T-helper 9 cell (primary cell): ENCODE data around the gene GRAMD1B.

ENCODE experiments used
- DNase-seq: peaks from one replicate; pipeline ENCODE4 v3.0.0-alpha.2; 2020

The GRAMD1B gene

DNA sequence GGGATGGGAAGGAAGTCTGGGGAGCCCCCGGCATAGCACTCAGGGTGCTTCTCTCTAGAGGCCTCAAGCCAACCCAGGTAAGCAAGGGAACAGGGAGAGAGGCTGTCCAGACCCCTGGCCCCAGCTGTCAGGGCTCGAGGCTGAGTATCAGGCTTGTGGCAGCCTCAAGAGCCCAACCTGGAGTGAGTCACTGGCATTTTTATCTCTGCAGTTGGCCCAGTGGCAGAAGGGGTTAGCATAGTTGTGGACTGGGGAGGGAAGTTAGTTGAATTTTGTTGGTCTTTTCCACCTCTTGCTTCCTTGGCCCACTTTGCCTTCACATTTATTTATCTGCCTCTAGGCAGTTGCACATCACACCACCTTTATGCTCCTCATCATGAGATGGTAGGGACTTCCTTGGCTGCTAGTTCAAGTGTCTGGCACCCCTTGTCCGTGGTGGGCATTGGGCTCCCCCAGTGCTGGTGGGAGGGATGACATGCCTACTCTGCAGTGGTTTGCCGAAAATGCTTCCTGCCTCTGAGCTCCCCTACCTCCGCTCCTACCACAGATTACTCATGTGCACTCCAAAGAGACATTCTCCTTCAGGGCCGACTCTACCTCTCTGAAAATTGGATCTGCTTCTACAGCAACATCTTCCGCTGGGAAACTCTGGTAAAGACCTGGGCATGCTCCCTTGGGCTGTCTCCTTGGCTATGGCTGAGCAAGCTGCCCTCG lies 164.3 kb downstream of the GRAMD1B start:
- no peak for DNase-seq

DNA sequence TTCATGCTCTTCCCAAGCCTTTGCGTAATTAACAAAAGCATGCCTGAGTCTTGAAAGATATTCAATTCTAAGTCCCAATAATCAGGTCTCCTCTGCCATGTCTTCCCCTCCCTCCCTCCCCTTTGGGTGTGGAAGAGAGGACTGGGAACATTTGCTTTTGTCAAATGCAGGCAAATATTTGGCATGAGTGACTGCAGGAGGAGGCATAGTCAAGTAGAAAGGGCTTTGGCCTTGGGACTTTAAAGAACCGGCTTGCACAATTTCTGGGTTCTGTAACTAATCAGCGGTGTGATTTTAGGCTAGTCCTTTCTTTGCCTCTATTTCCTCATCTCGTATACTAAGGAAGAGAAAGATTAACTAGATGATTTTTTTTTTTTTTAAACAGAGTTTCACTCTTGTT lies 164.9 kb downstream of the GRAMD1B start:
- no peak for DNase-seq

DNA sequence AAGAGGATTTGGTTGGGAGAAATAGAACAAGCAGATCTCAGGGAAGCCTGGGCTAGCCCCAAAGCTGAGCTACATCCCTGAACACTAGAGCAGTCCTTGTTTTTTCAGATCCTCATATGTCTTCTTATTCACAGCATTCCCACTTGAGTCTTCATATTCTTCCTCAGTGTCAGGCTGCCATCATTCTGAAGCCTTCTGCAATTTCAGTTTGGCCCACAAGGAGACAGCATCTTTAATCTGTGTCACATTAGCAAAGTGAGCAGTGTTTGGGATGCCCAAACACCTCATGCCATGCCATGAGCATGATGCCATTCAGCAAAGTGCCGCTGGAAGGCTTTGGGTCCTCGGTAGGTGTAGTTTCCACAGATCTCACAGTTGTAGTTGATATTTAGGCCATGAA lies 167.8 kb downstream of the GRAMD1B start:
- no peak for DNase-seq

DNA sequence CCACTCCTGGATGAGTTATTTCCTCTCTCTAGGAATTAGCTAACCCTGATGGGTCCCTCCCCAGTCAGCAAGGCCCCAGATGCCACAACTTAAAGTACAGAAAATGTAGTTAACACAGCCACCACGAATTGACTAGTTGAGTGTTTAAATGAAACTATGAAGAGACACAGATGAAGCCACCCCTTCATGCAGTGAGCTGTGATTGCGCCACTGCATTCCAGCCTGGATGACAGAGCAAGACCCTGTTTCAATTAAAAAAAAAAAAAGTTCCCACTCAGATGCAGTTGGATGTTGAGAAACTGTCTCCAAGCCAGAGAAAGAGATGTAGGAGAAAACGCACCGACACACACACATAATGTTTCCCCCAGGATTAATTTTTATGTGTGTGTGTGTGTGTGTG lies 171.1 kb downstream of the GRAMD1B start:
- no peak for DNase-seq

DNA sequence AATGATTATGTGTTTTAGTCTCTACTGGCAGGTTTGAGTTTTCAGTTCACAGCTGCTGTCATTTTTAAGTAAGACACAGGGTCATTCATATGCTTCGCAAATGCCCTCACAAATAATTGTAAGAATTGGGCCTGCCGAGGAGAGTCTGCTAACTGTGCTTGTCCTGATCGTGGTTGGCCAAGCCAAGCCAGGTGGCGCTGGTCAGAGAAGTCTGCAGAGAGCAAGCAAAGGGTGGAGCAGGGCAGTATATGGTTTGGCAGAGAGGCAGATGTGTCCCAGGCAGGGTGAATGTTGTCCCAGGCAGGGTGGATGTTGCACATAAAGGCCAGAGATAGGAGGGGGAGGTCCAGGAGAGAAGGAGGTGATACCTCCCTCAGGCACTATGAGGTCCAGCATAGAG lies 171.7 kb downstream of the GRAMD1B start:
- DNase-seq, result no peak

DNA sequence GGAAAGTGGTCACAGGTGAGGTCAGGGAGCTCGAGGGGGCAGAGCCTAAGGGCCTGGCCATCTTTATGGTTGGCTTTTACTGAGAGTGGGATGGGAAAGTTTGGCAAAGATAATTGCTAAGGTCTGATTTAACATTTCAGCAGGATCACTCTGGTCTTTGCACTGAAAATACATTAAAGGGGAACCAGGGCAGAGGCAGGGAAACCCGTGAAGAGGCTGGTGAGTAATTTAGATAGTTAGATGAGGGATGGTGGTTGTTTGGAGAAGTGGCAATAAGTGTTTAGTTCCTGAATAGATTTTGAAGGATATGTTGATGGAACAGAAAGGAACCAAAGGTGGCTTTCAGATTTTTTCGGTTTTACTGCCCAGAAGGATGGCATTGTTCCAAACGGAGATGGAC lies 173.6 kb downstream of the GRAMD1B start:
- no peak for DNase-seq

DNA sequence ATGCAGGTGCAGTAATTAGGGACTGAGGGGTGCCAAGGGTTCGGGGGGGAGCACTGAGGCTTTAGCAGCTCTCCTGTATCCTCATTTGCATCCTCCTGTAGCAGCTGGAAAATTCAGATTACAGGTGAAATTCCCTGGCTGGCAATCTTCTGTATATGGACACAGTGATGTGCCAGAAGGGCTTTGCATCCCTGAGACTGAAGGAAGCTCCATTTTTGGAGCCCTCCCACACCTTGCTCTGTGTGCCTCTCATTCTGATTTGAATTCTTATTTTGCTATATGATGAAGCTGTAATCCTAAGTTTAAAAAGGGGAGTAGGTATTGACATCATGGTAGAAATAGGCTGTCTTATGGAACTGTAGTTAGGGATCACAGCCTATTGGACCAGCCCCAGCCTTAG lies 177.7 kb downstream of the GRAMD1B start:
- DNase-seq, result no peak

DNA sequence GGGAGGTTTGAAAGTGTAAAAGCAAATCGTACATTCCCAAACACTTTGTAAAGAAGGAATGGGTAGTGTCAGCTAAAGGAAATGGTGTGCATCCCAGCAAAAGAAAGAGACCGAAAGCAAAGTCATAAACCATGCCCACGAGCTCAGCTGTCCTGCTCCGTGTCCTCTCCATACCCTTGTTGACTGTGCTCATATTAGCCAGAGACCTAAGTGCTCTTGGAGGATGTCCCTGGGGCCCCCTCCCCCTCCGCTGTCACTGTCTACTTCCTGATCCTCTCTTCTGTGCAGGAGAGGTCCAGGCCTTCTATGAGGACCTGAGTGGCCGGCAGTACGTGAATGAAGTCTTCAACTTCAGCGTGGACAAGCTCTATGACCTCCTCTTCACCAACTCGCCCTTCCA lies 178.3 kb downstream of the GRAMD1B start:
- DNase-seq, result no peak

DNA sequence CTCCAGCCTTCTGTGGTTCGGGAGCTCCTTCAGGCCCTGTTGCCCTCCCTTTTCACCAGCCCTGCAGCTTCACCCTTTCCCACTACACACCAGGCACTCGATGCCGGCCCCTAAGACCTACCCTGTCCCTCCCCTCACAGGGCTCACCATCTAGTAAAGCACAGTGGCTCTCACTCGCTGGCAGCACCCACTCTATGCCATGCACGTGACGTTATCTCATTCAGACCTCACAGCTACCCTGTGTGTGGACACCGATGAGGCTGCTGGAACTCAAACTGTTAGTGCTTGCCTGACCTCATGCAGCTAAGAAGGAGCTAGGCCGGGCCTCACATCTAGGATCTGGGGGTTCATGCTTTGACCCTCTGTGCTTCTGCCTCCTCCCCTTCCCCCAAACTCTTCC lies 178.9 kb downstream of the GRAMD1B start:
- no peak for DNase-seq

DNA sequence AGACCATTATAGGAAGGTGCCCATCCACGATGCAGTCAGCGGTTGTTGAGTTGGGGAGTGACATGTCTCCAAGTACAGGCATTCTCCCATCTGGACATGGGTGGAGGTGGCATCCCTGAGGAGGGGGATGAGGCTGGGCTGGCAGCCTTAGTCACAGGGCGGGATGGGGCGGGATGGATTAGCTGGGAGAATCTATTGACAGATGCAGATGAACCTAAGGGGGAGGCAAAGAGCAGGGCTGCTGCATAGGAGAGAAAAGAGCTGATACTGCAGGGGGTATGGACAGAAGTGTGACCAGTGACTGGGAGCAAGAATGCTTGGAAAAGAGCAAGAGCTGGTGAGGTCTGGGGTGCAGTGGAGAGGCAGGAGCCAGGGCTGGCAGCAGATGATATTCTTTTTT lies 181.6 kb downstream of the GRAMD1B start:
- DNase-seq, result no peak

DNA sequence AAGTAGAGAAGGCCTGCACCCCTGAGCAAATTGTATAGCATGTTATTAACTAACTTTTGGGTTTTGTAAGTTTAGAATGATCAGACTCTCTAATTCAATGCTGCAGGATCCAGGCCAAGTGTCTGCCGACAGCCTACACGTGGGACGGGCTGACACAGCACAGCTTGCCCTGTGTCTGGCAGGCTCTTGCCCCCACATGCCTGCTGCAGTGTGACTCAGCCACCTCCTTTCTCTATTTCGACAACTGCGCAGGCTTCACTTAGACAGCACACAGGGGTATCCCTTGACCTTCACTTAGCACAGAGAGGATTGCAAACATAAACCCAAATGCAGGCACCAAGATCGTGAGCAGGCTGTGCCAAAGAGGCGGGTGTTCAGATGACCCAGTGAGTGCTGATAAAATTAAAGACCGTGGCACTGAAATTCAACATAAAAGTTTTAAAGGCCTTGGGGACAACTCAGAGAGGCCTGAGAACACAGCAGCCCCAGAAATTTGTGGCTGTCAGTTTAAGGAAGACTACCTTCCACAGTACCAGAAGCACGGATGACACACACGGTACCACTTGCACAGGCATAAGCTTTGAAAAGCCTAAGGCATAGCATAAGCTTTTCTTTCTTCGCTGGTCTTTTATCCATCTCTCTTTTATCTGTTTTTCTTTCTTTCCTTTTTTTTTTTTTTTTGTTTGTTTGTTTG lies 186.6 kb downstream of the GRAMD1B start:
- no peak for DNase-seq

DNA sequence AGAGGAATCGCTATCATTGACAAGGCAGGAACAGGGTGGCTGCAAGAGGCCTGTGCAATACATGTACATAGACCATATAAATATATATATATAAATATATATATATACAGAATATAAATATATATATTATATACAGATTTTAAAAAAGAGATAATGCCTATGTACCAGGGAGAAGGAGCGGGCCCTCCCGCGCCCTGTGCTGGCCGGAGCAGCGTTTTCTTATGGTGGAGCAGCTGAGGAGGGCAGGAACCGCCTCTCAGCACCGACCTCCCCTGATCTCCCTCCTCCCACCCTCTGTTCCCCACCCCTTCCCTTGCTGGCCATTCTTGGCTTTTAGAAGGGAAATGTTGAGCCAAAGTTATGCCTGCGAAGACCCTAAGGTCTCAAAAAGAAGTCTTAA lies 192.5 kb downstream of the GRAMD1B start:
- no peak for DNase-seq

DNA sequence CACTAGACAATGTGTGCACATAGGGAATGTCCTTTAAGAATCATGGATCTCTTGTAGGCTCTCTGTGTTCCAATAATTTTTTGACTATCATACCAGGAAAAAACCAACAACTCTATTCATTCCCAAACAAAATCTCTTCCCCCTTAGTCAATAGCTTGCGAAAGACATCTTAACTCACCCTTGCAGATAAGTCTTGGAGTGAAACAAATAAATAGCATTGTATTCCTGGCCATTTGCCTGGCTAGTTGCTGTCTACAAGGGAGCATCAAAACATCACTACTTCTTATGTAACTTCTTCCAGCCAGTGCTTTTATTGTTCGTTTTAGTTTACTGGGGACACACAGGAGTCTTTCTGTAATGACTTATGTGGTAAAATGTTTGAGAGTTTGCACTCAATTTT lies 194.9 kb downstream of the GRAMD1B start:
- DNase-seq, result no peak

DNA sequence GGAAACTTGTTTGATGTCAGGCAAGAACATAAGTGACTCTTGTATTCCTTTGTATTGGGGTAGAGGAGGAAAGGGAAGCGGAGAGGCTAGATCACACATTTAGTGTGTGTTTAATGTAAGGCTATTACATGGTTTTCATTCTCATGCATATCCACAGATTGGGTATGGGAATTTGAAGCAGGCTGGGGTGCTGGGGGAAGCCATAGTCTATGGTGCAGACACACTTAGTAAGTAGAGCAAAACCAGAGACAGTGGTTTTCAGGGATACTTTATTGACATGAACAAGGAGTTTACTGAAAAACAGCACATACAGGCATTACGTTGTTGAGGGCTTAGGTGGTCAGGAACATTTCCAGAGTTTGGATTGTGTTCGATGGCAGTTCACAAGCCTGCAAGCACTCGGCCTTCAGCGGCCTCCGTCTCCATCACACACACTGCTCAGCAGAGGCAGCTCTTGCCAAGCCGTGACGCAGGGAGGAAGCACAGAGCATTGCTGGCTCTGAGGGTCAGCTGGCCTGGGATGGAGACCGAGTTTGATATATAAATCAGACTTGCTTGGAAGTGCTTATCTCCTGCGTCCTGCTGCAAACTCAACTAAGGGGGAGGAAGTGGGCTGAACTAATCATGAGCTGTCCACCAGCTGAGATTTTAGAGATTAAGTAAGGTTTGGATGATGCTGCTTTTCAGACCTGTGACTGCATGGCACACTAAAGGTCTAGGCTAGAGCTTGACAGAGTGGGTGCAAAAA lies 199.0 kb downstream of the GRAMD1B start:
- DNase-seq, result no peak

DNA sequence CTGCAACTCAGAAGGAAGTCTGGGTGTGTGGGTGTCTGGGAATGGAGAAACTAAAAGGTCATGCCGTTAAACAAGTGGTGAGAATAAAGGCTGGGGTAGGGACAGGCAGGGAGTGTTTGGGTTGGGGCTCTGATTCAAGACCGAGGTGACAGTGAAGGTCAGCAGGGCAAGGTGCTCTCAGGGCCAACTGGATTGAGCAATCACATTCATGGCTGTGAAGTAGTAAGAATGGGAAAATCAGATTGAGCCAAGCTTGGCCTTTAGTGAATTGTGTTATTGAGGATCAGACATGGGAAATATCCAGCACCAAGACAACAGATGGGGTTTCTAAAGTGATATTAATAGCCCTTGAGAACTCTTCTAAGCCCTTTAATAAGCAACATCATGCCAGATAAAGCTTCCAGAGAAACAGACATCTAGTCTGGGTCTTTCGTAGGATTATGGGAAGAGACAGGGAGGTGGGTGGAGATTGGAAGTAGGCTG lies 200.1 kb downstream of the GRAMD1B start:
- no peak for DNase-seq

DNA sequence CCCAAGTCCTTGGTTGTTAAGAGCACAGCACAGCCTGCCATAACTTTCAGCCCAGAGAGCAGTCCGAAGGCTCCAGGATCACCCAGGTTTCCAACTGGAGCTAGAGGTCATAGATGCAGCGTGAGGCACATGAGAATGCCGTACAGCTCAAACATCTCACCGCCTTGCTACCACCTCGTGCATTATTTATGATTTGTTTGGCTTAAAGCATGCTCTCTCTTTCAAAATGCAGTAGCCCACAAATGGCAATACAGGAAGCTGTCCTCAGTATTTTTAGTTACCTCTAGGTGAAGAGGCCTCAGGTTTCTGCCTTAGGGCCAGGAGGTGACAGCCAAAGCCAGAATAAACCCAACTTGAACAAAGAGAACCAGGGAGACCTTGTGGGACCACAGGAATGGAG lies 210.0 kb downstream of the GRAMD1B start:
- DNase-seq, result no peak

DNA sequence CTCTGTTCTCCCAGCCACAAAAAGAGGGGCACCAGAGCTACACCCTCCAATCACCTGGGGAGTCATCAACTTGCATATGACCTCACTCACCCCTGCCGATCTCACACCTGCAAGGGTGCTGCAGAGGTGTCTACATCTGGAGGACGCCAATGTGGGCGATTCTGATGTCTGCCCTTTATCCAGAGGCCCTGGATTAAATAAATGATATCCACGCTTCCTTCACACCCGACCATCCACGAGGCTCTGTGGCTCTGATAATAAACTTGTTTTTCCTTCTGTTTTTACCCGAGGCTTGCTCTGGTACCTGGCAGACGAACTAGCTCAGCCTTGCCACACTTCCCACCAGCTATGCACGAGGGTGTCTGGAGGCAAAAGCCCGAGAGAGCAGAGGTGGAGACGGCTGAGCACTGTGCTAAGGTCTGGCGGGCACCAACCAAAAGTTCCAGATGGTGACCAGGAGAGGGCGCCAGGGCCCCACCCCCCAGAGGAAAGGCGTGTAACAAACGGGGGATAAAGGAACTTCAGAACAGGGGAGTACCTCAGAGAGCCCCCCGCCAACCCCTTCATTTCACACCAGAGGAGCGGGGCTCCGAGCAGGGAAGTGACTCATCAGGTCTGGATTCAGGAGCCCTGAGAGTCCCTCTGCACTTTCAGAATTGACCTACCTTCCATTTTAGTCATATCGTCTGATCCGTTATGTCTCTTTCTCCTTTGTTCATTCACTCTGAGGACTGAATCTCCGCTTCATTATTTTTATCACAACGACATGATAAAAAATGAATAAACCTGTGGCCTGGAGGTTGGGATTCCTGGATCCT lies 210.8 kb downstream of the GRAMD1B start:
- DNase-seq, result peak; percentile 11

DNA sequence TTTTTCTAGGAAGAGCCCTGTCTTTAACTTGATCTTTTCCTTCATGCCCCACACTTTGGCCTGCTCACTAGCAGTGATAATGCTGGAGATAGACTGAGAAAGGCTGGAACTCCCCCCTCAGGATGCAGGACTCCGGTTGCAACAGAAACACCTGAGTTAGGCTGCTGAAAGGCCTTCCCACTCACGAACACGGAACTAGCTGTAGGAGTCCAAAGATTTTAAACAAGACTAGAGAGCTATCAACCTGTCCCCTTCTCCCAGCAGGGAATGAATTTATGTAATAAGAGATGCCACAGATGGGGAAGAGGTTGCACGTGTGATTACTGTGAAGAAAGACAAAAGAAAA lies 211.4 kb downstream of the GRAMD1B start:
- DNase-seq, result no peak

DNA sequence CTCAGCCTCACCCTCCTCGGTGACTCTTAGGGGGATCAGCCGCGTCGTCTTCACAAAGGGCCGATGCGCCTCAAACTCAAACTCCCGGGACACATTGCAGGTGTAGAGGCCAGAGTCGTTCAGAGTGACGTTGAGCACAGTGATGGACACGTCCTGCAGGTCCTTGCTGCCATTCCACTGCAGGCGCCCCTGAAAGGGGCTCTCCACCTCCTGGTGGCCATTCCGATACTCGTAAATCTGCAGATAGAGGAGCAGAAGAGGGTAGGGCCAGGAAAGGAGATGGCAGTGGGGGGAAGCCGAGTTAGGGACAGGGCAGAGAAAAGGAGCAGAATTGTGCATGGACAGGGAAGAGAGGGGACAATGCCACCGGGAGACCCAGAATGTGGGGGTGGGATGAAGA lies 212.4 kb downstream of the GRAMD1B start:
- no peak for DNase-seq

DNA sequence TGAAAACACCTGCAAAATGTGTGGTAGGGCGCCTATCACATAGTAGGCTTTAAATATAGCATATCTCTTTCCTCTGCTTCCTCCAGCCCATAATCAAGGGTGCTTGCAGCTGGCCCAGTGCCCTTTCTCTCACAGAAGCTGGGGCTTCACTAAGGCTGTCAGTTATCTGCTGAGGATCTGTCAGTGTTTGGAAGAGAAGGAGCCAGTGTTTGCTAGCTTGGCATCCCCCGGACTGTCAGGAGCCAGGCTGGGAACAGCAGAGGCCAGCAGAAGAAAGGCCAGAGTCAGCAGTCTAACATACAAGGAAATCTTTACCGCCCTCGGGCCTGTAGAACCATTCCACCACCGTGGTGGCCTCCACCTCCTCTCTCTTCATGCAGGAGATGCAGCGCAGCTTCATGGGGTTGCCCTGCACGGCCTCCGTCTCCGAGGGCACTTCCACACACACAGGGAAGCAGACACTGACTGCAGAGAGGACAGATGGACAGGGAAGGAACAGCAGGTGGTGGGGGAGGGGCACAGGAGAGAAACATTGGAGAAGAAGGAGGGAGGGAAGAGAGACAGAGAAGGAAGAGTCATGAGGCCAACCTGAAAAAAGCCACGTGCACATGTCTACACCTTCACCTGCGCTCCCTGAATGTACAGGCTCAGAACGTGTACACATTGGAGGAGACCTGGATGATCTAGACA lies 215.4 kb downstream of the GRAMD1B start:
- DNase-seq, result no peak

DNA sequence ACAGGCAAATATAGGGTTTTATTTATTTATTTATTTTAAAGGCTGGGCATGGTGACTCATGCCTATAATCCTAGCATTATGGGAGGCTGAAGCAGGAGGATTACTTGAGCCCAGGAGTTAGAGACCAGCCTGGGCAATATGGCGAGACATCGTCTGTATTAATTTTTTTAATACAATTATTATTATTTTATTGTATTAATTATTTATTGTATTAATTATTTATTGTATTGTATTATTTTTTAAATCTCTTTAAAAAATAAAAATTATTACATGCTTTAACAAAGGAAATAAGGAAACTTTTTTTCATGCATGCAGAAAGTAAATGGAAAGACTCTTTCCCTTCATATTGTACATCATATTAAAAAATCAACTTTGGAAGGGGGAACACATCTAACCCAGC lies 220.8 kb downstream of the GRAMD1B start:
- no peak for DNase-seq

DNA sequence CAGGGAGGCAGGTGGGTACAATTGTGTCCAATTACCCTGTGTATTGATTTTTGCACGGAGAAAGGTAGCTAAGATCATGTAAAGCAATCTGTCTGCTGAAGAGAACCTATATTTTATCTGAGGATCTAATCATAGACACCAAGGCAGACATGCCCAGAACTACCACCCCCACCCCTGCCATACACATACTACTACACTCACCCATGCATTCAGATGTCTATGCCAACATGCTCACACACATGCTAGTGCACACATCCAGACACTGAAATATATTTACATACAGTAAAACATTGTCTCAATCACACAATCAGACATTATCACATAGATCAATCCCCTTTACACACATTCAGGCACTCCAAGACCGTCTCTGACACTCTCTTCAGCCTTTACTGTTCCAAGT lies 222.5 kb downstream of the GRAMD1B start:
- no peak for DNase-seq

DNA sequence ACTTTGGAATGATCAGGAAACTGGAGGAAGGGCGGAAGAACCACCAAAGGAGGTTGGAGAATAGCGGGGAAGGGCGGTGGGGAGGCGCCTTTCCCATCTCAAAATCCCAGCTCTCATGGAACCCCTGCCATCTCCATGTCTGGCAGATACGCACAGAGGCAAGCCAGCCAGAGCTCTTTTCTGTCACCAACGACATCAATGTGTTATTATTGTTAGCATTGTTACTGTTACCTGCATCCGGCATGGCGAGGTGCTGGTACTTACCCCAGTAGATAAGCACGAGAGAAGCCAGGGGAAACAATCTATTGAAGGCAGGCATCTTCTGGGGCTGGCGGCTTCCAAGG lies 223.4 kb downstream of the GRAMD1B start:
- no peak for DNase-seq
